Caco-2 (cell line): ENCODE data around the gene ACKR2. TPM values are rescaled to one million over a fixed set of nuclear protein-coding genes. Genes with fewer than 3 reads are reported as not detected.

Source experiments
- BruUV-seq: library from RNA; stranded (reverse); fragments of 400-500 nt; replicated peaks from 2 replicates; lab custom pipeline; 2021; lab: Mats Ljungman, UMichigan
- CTCF ChIA-PET: fragments of 300-600 bp; sonication (Branson Sonifier 250); formaldehyde crosslinking; loops from one replicate; lab custom pipeline; 2022; ENCODE audit warnings: antibody characterized with exemption; lab: Charles Lee
- POLR2A ChIA-PET: fragments of 300-600 bp; sonication (Branson Sonifier 250); formaldehyde crosslinking; loops from one replicate; lab custom pipeline; 2022; ENCODE audit warnings: antibody characterized with exemption; lab: Charles Lee
- DNase-seq, 2 experiments: peaks; one replicate each; pipeline versions ENCODE4 v3.0.0 to v3.0.0-alpha.2; 2020 to 2022
- H3K27me3 ChIP-seq: replicated peaks from 2 replicates; pipeline ENCODE4 v1.6.0; 2011; ENCODE audit warnings: low read length; ENCODE audit not compliant: control insufficient read depth, insufficient read depth
- H3K36me3 ChIP-seq: 2 replicates; pipeline ENCODE4 v1.5.1; 2011; ENCODE audit warnings: low read length; ENCODE audit not compliant: control insufficient read depth, insufficient read depth
- H3K4me1 ChIP-seq: fragments of 250-450 bp; sonication (Bioruptor Pico); 2 replicates; pipeline ENCODE4 v1.5.1; 2020; ENCODE audit warnings: mild to moderate bottlenecking
- H3K4me3 ChIP-seq: 2 replicates; pipeline ENCODE4 v1.5.1; 2011; ENCODE audit warnings: low read depth, mild to moderate bottlenecking, control low read depth, low read length
- H3K9me3 ChIP-seq: fragments of 250-450 bp; sonication (Bioruptor Pico); 2 replicates; pipeline ENCODE4 v1.5.1; 2020; ENCODE audit warnings: mild to moderate bottlenecking, moderate library complexity
- H3K27ac Mint-ChIP-seq: one replicate; pipeline ENCODE4 v1.8.0; 2022; ENCODE audit warnings: mixed read lengths; ENCODE audit not compliant: unreplicated experiment
- H3K27me3 Mint-ChIP-seq: one replicate; pipeline ENCODE4 v1.8.0; 2022; ENCODE audit warnings: mixed read lengths; ENCODE audit not compliant: insufficient read depth, unreplicated experiment
- H3K36me3 Mint-ChIP-seq: one replicate; pipeline ENCODE4 v1.8.0; 2022; ENCODE audit warnings: mild to moderate bottlenecking, mixed read lengths; ENCODE audit not compliant: insufficient read depth, unreplicated experiment
- H3K4me1 Mint-ChIP-seq: one replicate; pipeline ENCODE4 v1.8.0; 2022; ENCODE audit warnings: low read depth, mixed read lengths; ENCODE audit not compliant: unreplicated experiment
- H3K4me3 Mint-ChIP-seq: one replicate; pipeline ENCODE4 v1.8.0; 2022; ENCODE audit warnings: mild to moderate bottlenecking, moderate library complexity, mixed read lengths; ENCODE audit not compliant: unreplicated experiment
- H3K9me3 Mint-ChIP-seq: one replicate; pipeline ENCODE4 v1.8.0; 2022; ENCODE audit warnings: mixed read lengths; ENCODE audit not compliant: unreplicated experiment
- CTCF ChIP-seq, 2 experiments: fragments of 200-600 bp in 1 of 2; IDR thresholded peaks; 1 replicate in 1 of 2; 2 replicates in 1 of 2; pipeline versions ENCODE4 v1.5.1 to v1.8.0; 2011 to 2022; ENCODE audit warnings: antibody characterized with exemption in 1 of 2, control low read depth in 1 of 2, inconsistent platforms in 1 of 2, low read depth in 1 of 2, low read length in 1 of 2, mild to moderate bottlenecking in 1 of 2, moderate library complexity in 1 of 2; ENCODE audit not compliant: insufficient read depth in 1 of 2, severe bottlenecking in 1 of 2, unreplicated experiment in 1 of 2
- intact Hi-C: fragments of 100-400 bp; cut with micrococcal nuclease; formaldehyde crosslinking; loops from one replicate; pipeline ENCODE4 v1.10.0; 2022; ENCODE audit not compliant: unreplicated experiment
- total RNA-seq: library from RNA; stranded (reverse); gene quantifications from 2 replicates; pipeline ENCODE4 v1.2.3, GENCODE V29; 2022

Gene ACKR2
- total RNA-seq, 1 experiment from 2014 or later: 3.5 TPM

GRCh38 chr3:42844815-42845214 lies 35.6 kb downstream of the ACKR2 start:
- no peaks in the 10 kb centered on the region for H3K9me3 Mint-ChIP-seq
- POLR2A ChIA-PET: no interaction called here
- no peaks in the 10 kb centered on the region for H3K36me3 ChIP-seq
- TF ChIP-seq CTCF (IDR thresholded peaks at IDR 0.05; ENCODE audit: insufficient read depth in 1 of 2, low read depth in 1 of 2, low read length in 1 of 2, severe bottlenecking in 1 of 2, unreplicated experiment in 1 of 2): no peak
- no peaks in the 10 kb centered on the region for H3K36me3 Mint-ChIP-seq
- H3K27ac Mint-ChIP-seq: no peak overlapping the region
- H3K4me3 ChIP-seq: no peak overlapping the region
- H3K4me1 ChIP-seq: no peaks in the 10 kb centered on the region
- H3K27me3 ChIP-seq: no peaks in the 10 kb centered on the region
- no peak for DNase-seq
- peaks cover 4% of the 10 kb centered on the region for H3K4me1 Mint-ChIP-seq
- no peaks in the 10 kb centered on the region for H3K27me3 Mint-ChIP-seq
- intact Hi-C loops: no loop called here
- no peak overlapping the region for H3K4me3 Mint-ChIP-seq
- H3K9me3 ChIP-seq: no peaks in the 10 kb centered on the region
- no TSS peak for BruUV-seq
- CTCF ChIA-PET: no interaction called here

GRCh38 chr3:42846685-42847522 lies 37.7 kb downstream of the ACKR2 start:
- H3K4me1 ChIP-seq: no peaks in the 10 kb centered on the region
- CTCF ChIA-PET: no interaction called here
- TF ChIP-seq CTCF (IDR thresholded peaks at IDR 0.05; ENCODE audit: insufficient read depth in 1 of 2, low read depth in 1 of 2, low read length in 1 of 2, severe bottlenecking in 1 of 2, unreplicated experiment in 1 of 2): no peak

GRCh38 chr3:42847731-42848130 lies 38.5 kb downstream of the ACKR2 start:
- no peaks in the 10 kb centered on the region for H3K9me3 Mint-ChIP-seq
- BruUV-seq: no TSS peak
- Histone ChIP-seq H3K4me3 (no peak overlapping the region), H3K27me3 (no peaks in the 10 kb centered on the region), H3K9me3 (no peaks in the 10 kb centered on the region), H3K36me3 (no peaks in the 10 kb centered on the region), H3K4me1 (no peaks in the 10 kb centered on the region)
- POLR2A ChIA-PET: no interaction called here
- no peak overlapping the region for H3K27ac Mint-ChIP-seq
- no peak for TF ChIP-seq CTCF (IDR thresholded peaks at IDR 0.05; ENCODE audit: insufficient read depth in 1 of 2, low read depth in 1 of 2, low read length in 1 of 2, severe bottlenecking in 1 of 2, unreplicated experiment in 1 of 2)
- H3K4me1 Mint-ChIP-seq: peaks cover 4% of the 10 kb centered on the region
- intact Hi-C loops: no loop called here
- DNase-seq: no peak
- no peak overlapping the region for H3K4me3 Mint-ChIP-seq
- CTCF ChIA-PET: no interaction called here
- H3K27me3 Mint-ChIP-seq: peaks cover 3% of the 10 kb centered on the region
- no peaks in the 10 kb centered on the region for H3K36me3 Mint-ChIP-seq

More at GRCh38 chr3:42846685-42847522, 37.7 kb downstream of the ACKR2 start:
- Histone ChIP-seq H3K9me3 (no peaks in the 10 kb centered on the region), H3K27me3 (no peaks in the 10 kb centered on the region), H3K4me3 (no peak overlapping the region), H3K36me3 (no peaks in the 10 kb centered on the region)
- peaks cover 4% of the 10 kb centered on the region for H3K4me1 Mint-ChIP-seq
- BruUV-seq: no TSS peak
- intact Hi-C loops: no loop called here
- no peaks in the 10 kb centered on the region for H3K36me3 Mint-ChIP-seq
- POLR2A ChIA-PET: no interaction called here
- DNase-seq: no peak
- no peaks in the 10 kb centered on the region for H3K9me3 Mint-ChIP-seq
- no peak overlapping the region for H3K27ac Mint-ChIP-seq
- no peak overlapping the region for H3K4me3 Mint-ChIP-seq
- H3K27me3 Mint-ChIP-seq: peaks cover 3% of the 10 kb centered on the region
